ENCODE results near the gene PCF11. TPM values are rescaled to one million over a fixed set of nuclear protein-coding genes. Genes with fewer than 3 reads are reported as not detected.

The PCF11 gene, protein sequence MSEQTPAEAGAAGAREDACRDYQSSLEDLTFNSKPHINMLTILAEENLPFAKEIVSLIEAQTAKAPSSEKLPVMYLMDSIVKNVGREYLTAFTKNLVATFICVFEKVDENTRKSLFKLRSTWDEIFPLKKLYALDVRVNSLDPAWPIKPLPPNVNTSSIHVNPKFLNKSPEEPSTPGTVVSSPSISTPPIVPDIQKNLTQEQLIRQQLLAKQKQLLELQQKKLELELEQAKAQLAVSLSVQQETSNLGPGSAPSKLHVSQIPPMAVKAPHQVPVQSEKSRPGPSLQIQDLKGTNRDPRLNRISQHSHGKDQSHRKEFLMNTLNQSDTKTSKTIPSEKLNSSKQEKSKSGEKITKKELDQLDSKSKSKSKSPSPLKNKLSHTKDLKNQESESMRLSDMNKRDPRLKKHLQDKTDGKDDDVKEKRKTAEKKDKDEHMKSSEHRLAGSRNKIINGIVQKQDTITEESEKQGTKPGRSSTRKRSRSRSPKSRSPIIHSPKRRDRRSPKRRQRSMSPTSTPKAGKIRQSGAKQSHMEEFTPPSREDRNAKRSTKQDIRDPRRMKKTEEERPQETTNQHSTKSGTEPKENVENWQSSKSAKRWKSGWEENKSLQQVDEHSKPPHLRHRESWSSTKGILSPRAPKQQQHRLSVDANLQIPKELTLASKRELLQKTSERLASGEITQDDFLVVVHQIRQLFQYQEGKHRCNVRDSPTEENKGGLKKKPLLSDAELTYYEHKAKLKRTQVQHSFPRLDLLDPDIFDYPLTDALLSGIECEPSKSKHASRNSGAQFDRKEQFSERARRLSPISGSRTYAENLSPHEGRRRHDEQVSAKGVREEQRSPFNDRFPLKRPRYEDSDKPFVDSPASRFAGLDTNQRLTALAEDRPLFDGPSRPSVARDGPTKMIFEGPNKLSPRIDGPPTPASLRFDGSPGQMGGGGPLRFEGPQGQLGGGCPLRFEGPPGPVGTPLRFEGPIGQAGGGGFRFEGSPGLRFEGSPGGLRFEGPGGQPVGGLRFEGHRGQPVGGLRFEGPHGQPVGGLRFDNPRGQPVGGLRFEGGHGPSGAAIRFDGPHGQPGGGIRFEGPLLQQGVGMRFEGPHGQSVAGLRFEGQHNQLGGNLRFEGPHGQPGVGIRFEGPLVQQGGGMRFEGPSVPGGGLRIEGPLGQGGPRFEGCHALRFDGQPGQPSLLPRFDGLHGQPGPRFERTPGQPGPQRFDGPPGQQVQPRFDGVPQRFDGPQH (N-terminal part only)
- total RNA-seq = 10 to 100 TPM; 39.2 to 46.0 TPM

DNA sequence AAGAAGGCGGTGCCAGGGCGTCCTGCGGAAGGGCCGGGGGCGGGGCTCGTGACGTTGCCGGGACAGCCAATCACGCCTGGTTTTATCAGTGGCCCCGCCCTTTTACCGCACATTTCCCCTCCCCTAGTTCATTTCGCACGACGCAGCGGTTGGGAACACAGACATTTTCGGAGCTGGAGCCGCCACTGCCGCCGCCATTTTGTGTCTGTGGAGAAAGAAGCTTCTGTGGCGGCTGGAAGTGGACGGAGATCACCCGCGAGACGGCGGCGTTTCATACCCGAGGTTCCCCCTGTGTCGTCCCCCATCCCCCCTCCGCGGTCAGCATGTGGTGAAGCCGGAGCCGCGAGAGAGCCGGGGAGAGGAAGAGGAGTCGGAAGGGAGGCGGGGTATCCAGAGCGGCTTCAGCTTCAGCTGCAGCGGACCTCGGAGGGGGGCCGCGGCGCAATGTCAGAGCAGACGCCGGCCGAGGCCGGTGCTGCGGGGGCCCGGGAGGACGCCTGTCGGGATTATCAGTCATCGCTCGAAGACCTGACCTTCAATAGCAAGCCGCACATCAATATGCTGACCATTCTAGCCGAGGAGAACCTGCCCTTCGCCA, at the start of gene PCF11:
Gene PCF11 (plus strand): TSS at position 136 of the 598 bp plus-strand sequence. CDS start 309 bp downstream, at position 445.
- Histone ChIP-seq H3K36me3 (no peaks in the 10 kb centered on the region), H3K9ac (ENCODE audit: low read depth in 2 of 2, low read length in 2 of 2) (peak within 1 kb of the TSS; percentile 87 to 100), H3K9me3 (no peaks in the 10 kb centered on the region), H3K27ac (peak within 1 kb of the TSS; percentile 99), H3K27me3 (no peaks in the 10 kb centered on the region), H3K4me1 (no peaks in the 10 kb centered on the region), H3K4me3 (peak within 1 kb of the TSS; percentile 70)
- TF ChIP-seq, protein P1, sequence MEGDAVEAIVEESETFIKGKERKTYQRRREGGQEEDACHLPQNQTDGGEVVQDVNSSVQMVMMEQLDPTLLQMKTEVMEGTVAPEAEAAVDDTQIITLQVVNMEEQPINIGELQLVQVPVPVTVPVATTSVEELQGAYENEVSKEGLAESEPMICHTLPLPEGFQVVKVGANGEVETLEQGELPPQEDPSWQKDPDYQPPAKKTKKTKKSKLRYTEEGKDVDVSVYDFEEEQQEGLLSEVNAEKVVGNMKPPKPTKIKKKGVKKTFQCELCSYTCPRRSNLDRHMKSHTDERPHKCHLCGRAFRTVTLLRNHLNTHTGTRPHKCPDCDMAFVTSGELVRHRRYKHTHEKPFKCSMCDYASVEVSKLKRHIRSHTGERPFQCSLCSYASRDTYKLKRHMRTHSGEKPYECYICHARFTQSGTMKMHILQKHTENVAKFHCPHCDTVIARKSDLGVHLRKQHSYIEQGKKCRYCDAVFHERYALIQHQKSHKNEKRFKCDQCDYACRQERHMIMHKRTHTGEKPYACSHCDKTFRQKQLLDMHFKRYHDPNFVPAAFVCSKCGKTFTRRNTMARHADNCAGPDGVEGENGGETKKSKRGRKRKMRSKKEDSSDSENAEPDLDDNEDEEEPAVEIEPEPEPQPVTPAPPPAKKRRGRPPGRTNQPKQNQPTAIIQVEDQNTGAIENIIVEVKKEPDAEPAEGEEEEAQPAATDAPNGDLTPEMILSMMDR (IDR thresholded peaks at IDR 0.05) = no peak
- intact Hi-C loops (cut with DNase I) = no loop called here
- no peak for DNase-seq

GRCh38 chr11:83112886-83113285, 44.0 kb upstream of the PCF11 start:
- H3K9ac ChIP-seq (ENCODE audit: low read depth in 2 of 2, low read length in 2 of 2) = no peak overlapping the region
- intact Hi-C loops (cut with DNase I) = no loop called here
- H3K4me3 ChIP-seq = no peak overlapping the region
- no peaks in the 10 kb centered on the region for H3K36me3 ChIP-seq
- H3K27ac ChIP-seq = no peak overlapping the region
- no peaks in the 10 kb centered on the region for H3K9me3 ChIP-seq
- H3K4me1 ChIP-seq = no peaks in the 10 kb centered on the region
- H3K27me3 ChIP-seq = no peaks in the 10 kb centered on the region
- no peak for DNase-seq
- TF ChIP-seq, protein P1 (IDR thresholded peaks at IDR 0.05) = no peak

GRCh38 chr11:83115026-83115425, 41.9 kb upstream of the PCF11 start:
- Histone ChIP-seq H3K4me1 (peaks cover 6% of the 10 kb centered on the region), H3K4me3 (no peak overlapping the region), H3K36me3 (no peaks in the 10 kb centered on the region), H3K27ac (no peak overlapping the region), H3K27me3 (no peaks in the 10 kb centered on the region), H3K9ac (ENCODE audit: low read depth in 2 of 2, low read length in 2 of 2) (no peak overlapping the region), H3K9me3 (no peaks in the 10 kb centered on the region)
- no peak for DNase-seq
- intact Hi-C loops (cut with DNase I) = no loop called here
- TF ChIP-seq, protein P1 (IDR thresholded peaks at IDR 0.05) = no peak

- intact Hi-C loops (cut with DNase I) = no loop called here
- no peaks in the 10 kb centered on the region for H3K36me3 ChIP-seq
- peaks cover 6% of the 10 kb centered on the region for H3K4me1 ChIP-seq
- H3K4me3 ChIP-seq = no peak overlapping the region
- H3K27me3 ChIP-seq = no peaks in the 10 kb centered on the region
- no peak overlapping the region for H3K27ac ChIP-seq
- H3K9me3 ChIP-seq = no peaks in the 10 kb centered on the region
- TF ChIP-seq, protein P1 (IDR thresholded peaks at IDR 0.05) = no peak
- DNase-seq = no peak
- H3K9ac ChIP-seq (ENCODE audit: low read depth in 2 of 2, low read length in 2 of 2) = no peak overlapping the region
Measured at GRCh38 chr11:83115551-83115950, 41.4 kb upstream of the PCF11 start.
